Fibroblast of villous mesenchyme (primary cell): Measurements from ENCODE around the gene RGS3. TPM values are rescaled to one million over a fixed set of nuclear protein-coding genes. Genes with fewer than 3 reads are reported as not detected.

ENCODE experiments used
- DNase-seq: peaks from one replicate; pipeline ENCODE4 v3.0.0-alpha.2; 2010; ENCODE audit warnings: low read depth
- H3K4me3 ChIP-seq: 2 replicates; pipeline ENCODE4 v1.5.1; 2011; ENCODE audit warnings: low read depth, mild to moderate bottlenecking, low read length
- total RNA-seq: library from RNA; depleted of rRNA; stranded (reverse); fragments of >200 nt; gene quantifications from 2 replicates; pipeline ENCODE4 v1.2.3, GENCODE V29; 2012
- TF ChIP-seq, protein P1 (sequence below): IDR thresholded peaks from 2 replicates; pipeline ENCODE4 v1.5.1; 2012; ENCODE audit warnings: low read depth, mild to moderate bottlenecking, low read length; ENCODE audit not compliant: insufficient read depth

RGS3 gene
- total RNA-seq, 1 donor = 37.1 TPM

- H3K4me3 ChIP-seq = no peak overlapping the region
- TF ChIP-seq, protein P1, sequence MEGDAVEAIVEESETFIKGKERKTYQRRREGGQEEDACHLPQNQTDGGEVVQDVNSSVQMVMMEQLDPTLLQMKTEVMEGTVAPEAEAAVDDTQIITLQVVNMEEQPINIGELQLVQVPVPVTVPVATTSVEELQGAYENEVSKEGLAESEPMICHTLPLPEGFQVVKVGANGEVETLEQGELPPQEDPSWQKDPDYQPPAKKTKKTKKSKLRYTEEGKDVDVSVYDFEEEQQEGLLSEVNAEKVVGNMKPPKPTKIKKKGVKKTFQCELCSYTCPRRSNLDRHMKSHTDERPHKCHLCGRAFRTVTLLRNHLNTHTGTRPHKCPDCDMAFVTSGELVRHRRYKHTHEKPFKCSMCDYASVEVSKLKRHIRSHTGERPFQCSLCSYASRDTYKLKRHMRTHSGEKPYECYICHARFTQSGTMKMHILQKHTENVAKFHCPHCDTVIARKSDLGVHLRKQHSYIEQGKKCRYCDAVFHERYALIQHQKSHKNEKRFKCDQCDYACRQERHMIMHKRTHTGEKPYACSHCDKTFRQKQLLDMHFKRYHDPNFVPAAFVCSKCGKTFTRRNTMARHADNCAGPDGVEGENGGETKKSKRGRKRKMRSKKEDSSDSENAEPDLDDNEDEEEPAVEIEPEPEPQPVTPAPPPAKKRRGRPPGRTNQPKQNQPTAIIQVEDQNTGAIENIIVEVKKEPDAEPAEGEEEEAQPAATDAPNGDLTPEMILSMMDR = no peak
- no peak for DNase-seq
Measured at GRCh38 chr9:113480612-113481011, 17.1 kb downstream of the RGS3 start.

- H3K4me3 ChIP-seq = no peak overlapping the region
- DNase-seq = no peak
- TF ChIP-seq, protein P1 = no peak
Measured at GRCh38 chr9:113481176-113481787, 17.8 kb downstream of the RGS3 start.

- TF ChIP-seq, protein P1 = no peak
- no peak overlapping the region for H3K4me3 ChIP-seq
- no peak for DNase-seq
Measured at GRCh38 chr9:113482341-113482740, 18.8 kb downstream of the RGS3 start.

DNA sequence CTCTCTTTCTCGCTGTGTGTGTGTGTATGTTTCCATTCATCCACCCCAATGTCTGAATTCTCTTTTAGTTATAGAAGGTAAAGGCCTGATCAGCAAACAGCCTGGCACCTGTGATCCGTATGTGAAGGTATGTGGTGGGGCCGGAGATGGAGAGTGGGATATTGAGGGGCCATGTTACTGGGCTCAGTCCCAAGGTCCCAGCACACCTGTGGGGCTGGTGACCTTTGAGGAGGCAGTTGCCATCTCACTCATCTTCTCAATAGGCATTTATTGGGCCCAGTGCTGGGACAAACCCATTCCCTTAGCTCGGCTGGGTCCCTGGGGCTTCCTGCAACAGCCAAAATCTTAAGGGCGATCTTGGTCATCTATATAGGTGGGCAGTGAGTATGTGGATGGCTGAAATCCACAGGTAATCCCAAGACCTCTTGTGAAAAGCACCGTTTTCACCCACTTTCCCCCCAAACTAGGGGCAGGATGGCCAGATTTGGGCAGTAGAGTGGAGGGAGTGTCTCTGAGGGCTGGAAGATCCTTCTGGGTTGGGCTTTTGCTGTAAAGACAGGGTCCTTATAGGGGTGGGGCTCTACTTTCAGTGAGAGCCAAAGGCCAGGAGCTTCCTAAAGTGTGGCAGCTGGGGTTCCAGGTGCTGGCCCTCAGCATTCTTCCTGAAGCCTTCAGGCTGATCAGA lies 19.6 kb downstream of the RGS3 start:
- TF ChIP-seq, protein P1 = no peak
- no peak overlapping the region for H3K4me3 ChIP-seq
- no peak for DNase-seq

GRCh38 chr9:113483676-113484257 lies 20.2 kb downstream of the RGS3 start:
- TF ChIP-seq, protein P1 = no peak
- no peak overlapping the region for H3K4me3 ChIP-seq
- no peak for DNase-seq

DNA sequence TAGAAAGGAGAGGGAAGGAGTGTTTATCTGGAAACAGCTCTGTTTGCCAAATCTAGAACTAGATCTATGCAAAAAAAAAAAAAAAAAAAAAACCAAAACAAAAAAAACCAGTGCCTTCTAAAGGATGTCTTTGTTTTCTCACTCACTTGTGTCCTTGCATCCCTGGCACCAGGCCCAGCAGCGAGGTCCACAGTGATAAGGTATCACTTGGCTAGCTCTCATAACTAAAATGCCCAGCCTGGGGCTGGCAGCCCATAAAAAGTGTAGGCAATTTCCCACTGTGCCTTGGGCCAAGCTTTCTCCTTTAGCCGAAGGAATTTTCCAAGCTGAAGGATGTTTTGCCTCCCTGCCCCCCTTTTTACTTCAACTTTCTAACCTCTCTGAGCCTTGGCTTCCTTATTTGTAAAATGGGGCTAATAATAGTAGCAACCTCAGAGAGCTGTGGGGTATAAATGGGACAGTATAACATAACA lies 20.8 kb downstream of the RGS3 start:
- no peak overlapping the region for H3K4me3 ChIP-seq
- DNase-seq = peak; percentile 59
- TF ChIP-seq, protein P1 = no peak
